GM12878 (cell line): ENCODE results near the gene CSAD. TPM values are rescaled to one million over a fixed set of nuclear protein-coding genes. Genes with fewer than 3 reads are reported as not detected.
A peak's percentile ranks its signal among the peaks of the same experiment; 100 is the strongest.

Experiments used
- CBFB ChIP-seq: IDR thresholded peaks from 2 replicates; pipeline ENCODE4 v1.6.1; 2016; ENCODE audit warnings: antibody characterized with exemption, low read depth
- CHD4 ChIP-seq: fragments of 200-600 bp; sonication (generic); IDR thresholded peaks from 2 replicates; pipeline ENCODE4 v1.6.1; 2016; ENCODE audit warnings: mild to moderate bottlenecking
- HDAC2 ChIP-seq: fragments of 200-600 bp; sonication (generic); IDR thresholded peaks from 2 replicates; pipeline ENCODE4 v1.6.1; 2017
- HDGF ChIP-seq: fragments of 450-650 bp; IDR thresholded peaks from 2 replicates; pipeline ENCODE4 v1.6.1; 2016; ENCODE audit warnings: antibody characterized with exemption
- MYC ChIP-seq: IDR thresholded peaks from 2 replicates; pipeline ENCODE4 v1.6.1; 2011; ENCODE audit warnings: mild to moderate bottlenecking, low read length, moderate library complexity, inconsistent platforms; ENCODE audit not compliant: insufficient read depth, insufficient replicate concordance, insufficient read length, severe bottlenecking
- SP1 ChIP-seq: IDR thresholded peaks from one replicate; pipeline ENCODE4 v1.6.1; 2011; ENCODE audit warnings: low read depth, low read length
- ZNF207 ChIP-seq: fragments of 450-650 bp; IDR thresholded peaks from 2 replicates; pipeline ENCODE4 v1.6.1; 2014; ENCODE audit warnings: antibody characterized with exemption, mild to moderate bottlenecking, borderline replicate concordance
- polyA plus RNA-seq, 11 experiments: library from polyadenylated mRNA; depleted of rRNA in 4 of 11; unstranded in 6 of 11; stranded (reverse) in 5 of 11; fragments of >200 nt; fragmentation: Nextera tagmentation in 4 of 11; fragmentation: Illumina TruSeq in 1 of 11; extraction: Ambion mirVana in 4 of 11; extraction: Trizol in 1 of 11; gene quantifications; 1 replicate in 1 of 11; 2 replicates in 10 of 11; pipeline versions ENCODE4 v1.2.1 to v1.2.3, GENCODE V29; 2011 to 2016; ENCODE audit warnings: inconsistent platforms in 2 of 11, missing spikeins in 2 of 11, low read depth in 1 of 11
- total RNA-seq, 4 experiments: library from RNA; depleted of rRNA in 3 of 4; stranded (reverse); fragments of >200 nt in 3 of 4; fragmentation: Illumina TruSeq in 1 of 4; extraction: Trizol in 1 of 4; gene quantifications; 2 replicates each; pipeline versions ENCODE4 v1.2.1 to v1.2.3, GENCODE V29; 2013 to 2021
- TF ChIP-seq, protein P1 (sequence below): IDR thresholded peaks from 2 replicates; pipeline ENCODE4 v1.6.1; 2011; ENCODE audit warnings: borderline replicate concordance, low read depth, mild to moderate bottlenecking, moderate library complexity, low read length; ENCODE audit not compliant: insufficient read depth, poor library complexity, severe bottlenecking
- TF ChIP-seq, protein P2 (sequence below): fragments of 450-650 bp; IDR thresholded peaks from 2 replicates; pipeline ENCODE4 v1.6.1; 2017; ENCODE audit warnings: mild to moderate bottlenecking, moderate library complexity
- TF ChIP-seq, protein P3 (sequence below): IDR thresholded peaks from 2 replicates; pipeline ENCODE4 v1.6.1; 2011; ENCODE audit warnings: borderline replicate concordance, low read depth, mild to moderate bottlenecking, moderate library complexity, mixed read lengths, low read length; ENCODE audit not compliant: insufficient read depth; ENCODE audit errors: extremely low read length
- TF ChIP-seq, protein P4 (sequence below): fragments of 450-650 bp; IDR thresholded peaks from 2 replicates; pipeline ENCODE4 v1.6.1; 2017; ENCODE audit warnings: low read depth, mild to moderate bottlenecking, moderate library complexity
- TF ChIP-seq, protein P5 (sequence below): IDR thresholded peaks from 2 replicates; pipeline ENCODE4 v1.6.1; 2012; ENCODE audit warnings: mild to moderate bottlenecking, low read depth, low read length
- TF ChIP-seq, protein P6 (sequence below): fragments of 150-350 bp; IDR thresholded peaks from 2 replicates; pipeline ENCODE4 v1.6.1; 2016; ENCODE audit warnings: low read depth, low read length

CSAD gene
- total and polyA plus RNA-seq, 10 of the 15 experiments (the other 5 are each of a cell fraction or from before 2014, with no cell fraction given): 1.1 to 20.4 (median 6.2) TPM

DNA sequence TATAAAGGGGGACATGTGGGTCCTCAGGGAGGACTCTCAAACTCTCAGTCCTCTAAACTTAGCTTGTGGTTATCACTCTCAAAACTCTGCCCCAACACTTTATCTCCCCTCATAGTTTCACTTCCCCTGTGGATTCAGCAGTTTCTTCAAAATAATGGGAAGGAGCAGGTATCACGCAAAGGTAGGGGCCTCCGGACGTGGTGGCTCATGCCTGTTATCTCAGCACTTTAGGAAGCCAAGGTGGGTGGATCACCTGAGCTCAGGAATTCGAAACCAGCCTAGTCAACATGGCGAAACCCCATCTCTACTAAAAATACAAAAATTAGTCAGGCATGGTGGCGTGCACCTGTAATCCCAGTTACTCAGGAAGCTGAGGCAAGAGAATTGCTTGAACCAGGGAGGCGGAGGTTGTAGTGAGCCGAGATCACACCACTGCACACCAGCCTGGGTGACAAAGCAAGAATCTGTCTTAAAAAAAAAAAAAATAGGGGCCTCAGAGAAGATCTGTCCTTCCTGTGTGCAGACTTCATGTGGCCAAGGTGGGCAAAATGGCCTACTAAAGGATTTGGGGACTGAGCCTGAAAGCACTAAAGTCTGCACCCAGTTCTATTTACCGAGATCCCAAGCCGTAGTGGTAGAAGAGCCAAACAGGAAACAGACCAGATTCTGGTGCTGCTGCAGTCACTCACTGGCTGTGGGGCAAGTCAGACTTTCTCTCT is 19.9 kb upstream of the CSAD start (continued):
- TF ChIP-seq, protein P1, sequence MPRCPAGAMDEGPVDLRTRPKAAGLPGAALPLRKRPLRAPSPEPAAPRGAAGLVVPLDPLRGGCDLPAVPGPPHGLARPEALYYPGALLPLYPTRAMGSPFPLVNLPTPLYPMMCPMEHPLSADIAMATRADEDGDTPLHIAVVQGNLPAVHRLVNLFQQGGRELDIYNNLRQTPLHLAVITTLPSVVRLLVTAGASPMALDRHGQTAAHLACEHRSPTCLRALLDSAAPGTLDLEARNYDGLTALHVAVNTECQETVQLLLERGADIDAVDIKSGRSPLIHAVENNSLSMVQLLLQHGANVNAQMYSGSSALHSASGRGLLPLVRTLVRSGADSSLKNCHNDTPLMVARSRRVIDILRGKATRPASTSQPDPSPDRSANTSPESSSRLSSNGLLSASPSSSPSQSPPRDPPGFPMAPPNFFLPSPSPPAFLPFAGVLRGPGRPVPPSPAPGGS: peak; percentile 14
- TF ChIP-seq, protein P2, sequence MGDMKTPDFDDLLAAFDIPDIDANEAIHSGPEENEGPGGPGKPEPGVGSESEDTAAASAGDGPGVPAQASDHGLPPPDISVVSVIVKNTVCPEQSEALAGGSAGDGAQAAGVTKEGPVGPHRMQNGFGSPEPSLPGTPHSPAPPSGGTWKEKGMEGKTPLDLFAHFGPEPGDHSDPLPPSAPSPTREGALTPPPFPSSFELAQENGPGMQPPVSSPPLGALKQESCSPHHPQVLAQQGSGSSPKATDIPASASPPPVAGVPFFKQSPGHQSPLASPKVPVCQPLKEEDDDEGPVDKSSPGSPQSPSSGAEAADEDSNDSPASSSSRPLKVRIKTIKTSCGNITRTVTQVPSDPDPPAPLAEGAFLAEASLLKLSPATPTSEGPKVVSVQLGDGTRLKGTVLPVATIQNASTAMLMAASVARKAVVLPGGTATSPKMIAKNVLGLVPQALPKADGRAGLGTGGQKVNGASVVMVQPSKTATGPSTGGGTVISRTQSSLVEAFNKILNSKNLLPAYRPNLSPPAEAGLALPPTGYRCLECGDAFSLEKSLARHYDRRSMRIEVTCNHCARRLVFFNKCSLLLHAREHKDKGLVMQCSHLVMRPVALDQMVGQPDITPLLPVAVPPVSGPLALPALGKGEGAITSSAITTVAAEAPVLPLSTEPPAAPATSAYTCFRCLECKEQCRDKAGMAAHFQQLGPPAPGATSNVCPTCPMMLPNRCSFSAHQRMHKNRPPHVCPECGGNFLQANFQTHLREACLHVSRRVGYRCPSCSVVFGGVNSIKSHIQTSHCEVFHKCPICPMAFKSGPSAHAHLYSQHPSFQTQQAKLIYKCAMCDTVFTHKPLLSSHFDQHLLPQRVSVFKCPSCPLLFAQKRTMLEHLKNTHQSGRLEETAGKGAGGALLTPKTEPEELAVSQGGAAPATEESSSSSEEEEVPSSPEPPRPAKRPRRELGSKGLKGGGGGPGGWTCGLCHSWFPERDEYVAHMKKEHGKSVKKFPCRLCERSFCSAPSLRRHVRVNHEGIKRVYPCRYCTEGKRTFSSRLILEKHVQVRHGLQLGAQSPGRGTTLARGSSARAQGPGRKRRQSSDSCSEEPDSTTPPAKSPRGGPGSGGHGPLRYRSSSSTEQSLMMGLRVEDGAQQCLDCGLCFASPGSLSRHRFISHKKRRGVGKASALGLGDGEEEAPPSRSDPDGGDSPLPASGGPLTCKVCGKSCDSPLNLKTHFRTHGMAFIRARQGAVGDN: peak; percentile 48; the same call in 1 of the 2 replicates
- no peak for TF ChIP-seq ZNF207
- peak; percentile 88 for TF ChIP-seq CBFB
- TF ChIP-seq CHD4: no peak
- TF ChIP-seq, protein P3, sequence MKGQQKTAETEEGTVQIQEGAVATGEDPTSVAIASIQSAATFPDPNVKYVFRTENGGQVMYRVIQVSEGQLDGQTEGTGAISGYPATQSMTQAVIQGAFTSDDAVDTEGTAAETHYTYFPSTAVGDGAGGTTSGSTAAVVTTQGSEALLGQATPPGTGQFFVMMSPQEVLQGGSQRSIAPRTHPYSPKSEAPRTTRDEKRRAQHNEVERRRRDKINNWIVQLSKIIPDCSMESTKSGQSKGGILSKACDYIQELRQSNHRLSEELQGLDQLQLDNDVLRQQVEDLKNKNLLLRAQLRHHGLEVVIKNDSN: no peak
- TF ChIP-seq, protein P4, sequence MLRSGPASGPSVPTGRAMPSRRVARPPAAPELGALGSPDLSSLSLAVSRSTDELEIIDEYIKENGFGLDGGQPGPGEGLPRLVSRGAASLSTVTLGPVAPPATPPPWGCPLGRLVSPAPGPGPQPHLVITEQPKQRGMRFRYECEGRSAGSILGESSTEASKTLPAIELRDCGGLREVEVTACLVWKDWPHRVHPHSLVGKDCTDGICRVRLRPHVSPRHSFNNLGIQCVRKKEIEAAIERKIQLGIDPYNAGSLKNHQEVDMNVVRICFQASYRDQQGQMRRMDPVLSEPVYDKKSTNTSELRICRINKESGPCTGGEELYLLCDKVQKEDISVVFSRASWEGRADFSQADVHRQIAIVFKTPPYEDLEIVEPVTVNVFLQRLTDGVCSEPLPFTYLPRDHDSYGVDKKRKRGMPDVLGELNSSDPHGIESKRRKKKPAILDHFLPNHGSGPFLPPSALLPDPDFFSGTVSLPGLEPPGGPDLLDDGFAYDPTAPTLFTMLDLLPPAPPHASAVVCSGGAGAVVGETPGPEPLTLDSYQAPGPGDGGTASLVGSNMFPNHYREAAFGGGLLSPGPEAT: peak; percentile 99
- TF ChIP-seq, protein P5, sequence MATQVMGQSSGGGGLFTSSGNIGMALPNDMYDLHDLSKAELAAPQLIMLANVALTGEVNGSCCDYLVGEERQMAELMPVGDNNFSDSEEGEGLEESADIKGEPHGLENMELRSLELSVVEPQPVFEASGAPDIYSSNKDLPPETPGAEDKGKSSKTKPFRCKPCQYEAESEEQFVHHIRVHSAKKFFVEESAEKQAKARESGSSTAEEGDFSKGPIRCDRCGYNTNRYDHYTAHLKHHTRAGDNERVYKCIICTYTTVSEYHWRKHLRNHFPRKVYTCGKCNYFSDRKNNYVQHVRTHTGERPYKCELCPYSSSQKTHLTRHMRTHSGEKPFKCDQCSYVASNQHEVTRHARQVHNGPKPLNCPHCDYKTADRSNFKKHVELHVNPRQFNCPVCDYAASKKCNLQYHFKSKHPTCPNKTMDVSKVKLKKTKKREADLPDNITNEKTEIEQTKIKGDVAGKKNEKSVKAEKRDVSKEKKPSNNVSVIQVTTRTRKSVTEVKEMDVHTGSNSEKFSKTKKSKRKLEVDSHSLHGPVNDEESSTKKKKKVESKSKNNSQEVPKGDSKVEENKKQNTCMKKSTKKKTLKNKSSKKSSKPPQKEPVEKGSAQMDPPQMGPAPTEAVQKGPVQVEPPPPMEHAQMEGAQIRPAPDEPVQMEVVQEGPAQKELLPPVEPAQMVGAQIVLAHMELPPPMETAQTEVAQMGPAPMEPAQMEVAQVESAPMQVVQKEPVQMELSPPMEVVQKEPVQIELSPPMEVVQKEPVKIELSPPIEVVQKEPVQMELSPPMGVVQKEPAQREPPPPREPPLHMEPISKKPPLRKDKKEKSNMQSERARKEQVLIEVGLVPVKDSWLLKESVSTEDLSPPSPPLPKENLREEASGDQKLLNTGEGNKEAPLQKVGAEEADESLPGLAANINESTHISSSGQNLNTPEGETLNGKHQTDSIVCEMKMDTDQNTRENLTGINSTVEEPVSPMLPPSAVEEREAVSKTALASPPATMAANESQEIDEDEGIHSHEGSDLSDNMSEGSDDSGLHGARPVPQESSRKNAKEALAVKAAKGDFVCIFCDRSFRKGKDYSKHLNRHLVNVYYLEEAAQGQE: no peak
- no peak for TF ChIP-seq HDAC2
- no peak for TF ChIP-seq MYC
- TF ChIP-seq, protein P6, sequence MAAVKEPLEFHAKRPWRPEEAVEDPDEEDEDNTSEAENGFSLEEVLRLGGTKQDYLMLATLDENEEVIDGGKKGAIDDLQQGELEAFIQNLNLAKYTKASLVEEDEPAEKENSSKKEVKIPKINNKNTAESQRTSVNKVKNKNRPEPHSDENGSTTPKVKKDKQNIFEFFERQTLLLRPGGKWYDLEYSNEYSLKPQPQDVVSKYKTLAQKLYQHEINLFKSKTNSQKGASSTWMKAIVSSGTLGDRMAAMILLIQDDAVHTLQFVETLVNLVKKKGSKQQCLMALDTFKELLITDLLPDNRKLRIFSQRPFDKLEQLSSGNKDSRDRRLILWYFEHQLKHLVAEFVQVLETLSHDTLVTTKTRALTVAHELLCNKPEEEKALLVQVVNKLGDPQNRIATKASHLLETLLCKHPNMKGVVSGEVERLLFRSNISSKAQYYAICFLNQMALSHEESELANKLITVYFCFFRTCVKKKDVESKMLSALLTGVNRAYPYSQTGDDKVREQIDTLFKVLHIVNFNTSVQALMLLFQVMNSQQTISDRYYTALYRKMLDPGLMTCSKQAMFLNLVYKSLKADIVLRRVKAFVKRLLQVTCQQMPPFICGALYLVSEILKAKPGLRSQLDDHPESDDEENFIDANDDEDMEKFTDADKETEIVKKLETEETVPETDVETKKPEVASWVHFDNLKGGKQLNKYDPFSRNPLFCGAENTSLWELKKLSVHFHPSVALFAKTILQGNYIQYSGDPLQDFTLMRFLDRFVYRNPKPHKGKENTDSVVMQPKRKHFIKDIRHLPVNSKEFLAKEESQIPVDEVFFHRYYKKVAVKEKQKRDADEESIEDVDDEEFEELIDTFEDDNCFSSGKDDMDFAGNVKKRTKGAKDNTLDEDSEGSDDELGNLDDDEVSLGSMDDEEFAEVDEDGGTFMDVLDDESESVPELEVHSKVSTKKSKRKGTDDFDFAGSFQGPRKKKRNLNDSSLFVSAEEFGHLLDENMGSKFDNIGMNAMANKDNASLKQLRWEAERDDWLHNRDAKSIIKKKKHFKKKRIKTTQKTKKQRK: no peak
- TF ChIP-seq HDGF: peak; percentile 71
- TF ChIP-seq SP1: no peak
